Stimulated activated CD8-positive, alpha-beta memory T cell treated with anti-CD3 and anti-CD28 coated beads, Interleukin-15, amount 100 ng/mL, for 24 hours (primary cell): Measurements from ENCODE around the gene S100A7A.
"Not testable (repeated sequence)": the region's sequence is repeated elsewhere in the genome, so short reads cannot be mapped to it uniquely, and the experiment has no call there.

Source experiments
- DNase-seq: peaks from one replicate; pipeline ENCODE4 v3.0.0-alpha.2; 2020; ENCODE audit warnings: low read depth

The S100A7A gene

DNA sequence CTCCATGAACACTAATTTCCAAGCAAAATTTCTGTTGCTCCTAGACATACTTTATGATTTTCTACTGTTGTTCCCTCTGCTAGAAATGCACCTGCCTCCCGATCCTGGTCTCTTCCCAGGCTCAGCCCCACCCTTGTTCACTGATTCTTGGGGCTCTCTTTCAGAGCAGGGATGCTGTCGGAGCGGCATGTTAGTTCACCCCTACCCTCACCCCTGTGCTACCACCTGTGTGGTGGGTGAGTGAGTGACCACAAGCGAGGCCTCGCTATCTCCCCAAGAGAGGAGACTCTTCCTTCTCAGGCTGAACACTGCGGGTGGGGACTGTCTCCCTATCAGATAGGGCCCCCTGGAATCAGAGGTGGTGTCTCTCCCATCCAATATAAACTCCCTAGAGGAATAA lies 20.5 kb upstream of the S100A7A start:
- DNase-seq, result no peak

GRCh38 chr1:153396461-153396860 lies 19.9 kb upstream of the S100A7A start:
- no peak for DNase-seq

DNA sequence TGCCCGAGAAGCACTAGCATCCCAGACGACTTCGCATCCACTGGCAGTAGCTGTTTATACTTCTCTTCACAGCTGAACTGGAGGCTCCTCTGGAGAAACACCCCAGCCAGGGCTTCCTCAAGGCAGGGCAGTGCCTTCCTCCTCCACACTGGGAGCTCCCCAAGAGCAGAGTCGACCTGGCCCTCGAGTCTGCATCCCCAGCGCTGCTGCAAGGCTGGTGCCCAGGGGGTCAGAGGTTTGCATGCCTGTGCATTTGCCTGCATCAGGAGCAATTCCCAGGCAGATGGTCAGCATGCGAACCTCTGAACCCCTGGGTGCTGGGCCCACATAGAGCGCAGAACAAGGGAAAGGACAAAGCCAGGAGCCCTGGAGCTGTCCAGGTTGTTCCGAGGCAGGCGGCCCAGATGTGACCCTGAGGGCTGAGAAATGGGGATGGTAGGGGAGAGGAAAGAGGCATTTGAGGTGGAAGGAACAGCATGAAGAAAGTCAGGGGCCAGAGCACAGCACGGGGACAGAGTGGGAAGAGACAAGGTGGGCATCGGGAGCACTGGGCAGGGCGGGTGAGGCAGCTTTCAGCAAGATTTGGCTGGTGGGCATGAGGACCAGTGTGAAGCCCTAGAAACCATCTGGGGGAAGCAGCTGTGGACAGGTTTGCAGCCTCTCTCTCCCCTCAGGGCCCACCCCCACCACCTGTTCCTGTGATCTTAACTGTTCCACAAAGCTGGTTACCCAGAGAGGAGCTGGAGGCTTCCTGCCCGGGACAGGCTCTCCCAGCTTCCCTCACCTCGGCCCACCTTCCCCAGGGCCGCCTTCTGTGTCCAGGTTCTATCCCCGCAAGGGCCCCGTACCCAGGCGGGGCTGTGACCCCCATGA lies 19.0 kb upstream of the S100A7A start:
- no peak for DNase-seq

- DNase-seq, result no peak
Observed at GRCh38 chr1:153397924-153398651, 18.2 kb upstream of the S100A7A start.

DNA sequence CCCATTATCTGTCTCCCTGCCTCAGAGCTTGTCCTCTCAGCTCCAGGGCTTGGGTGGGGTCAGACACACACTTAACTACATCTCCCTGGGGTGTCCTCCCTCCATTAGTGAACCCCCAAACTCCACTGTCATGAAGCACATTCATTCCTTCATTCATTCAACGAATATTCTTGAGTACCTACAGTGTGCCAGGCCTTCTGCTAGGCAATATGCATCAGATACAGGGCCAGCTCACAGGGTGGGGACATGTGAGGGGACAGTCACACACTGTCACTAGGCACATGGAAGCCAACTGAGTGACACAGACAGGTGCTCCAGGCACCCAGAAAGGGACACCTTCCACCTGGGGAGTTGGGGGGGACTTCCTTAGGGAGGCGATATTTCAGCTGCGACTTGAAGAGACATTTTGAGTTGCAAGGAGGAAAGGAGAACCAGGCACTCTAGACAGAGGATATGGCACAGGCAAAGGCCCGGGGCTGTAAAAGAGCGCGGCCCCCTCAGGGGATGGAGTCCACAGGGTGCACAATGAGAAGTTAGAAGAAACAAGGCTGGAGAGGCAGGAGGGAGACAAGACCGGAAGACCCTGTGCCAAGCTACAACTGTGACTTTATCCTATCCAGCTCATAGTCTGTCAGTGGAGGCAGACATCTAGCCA lies 16.8 kb upstream of the S100A7A start:
- DNase-seq, result no peak

GRCh38 chr1:153400244-153400643 lies 16.1 kb upstream of the S100A7A start:
- DNase-seq, result no peak

DNA sequence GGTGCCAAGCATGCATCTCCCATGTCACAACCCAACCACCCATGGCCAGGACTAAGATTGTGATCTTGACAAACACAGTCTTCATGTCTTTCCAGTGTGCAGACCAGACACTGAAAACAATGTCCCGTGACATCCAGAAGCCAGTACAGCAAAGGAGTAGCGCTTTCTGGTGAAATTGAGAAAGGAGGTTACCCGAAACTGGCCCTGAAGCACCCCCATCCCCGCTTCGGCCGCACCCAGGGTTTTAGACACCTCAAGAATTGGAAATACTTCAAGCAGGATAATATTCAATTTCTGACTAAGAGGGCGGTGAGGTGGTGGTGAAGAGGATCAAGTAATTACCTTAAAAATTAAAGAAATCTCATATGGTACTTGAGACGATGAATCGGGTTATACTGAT lies 14.9 kb upstream of the S100A7A start:
- no peak for DNase-seq

- no peak for DNase-seq
Observed at GRCh38 chr1:153402226-153402625, 14.1 kb upstream of the S100A7A start.

- no peak for DNase-seq
Observed at GRCh38 chr1:153403421-153404085, 12.8 kb upstream of the S100A7A start.

DNA sequence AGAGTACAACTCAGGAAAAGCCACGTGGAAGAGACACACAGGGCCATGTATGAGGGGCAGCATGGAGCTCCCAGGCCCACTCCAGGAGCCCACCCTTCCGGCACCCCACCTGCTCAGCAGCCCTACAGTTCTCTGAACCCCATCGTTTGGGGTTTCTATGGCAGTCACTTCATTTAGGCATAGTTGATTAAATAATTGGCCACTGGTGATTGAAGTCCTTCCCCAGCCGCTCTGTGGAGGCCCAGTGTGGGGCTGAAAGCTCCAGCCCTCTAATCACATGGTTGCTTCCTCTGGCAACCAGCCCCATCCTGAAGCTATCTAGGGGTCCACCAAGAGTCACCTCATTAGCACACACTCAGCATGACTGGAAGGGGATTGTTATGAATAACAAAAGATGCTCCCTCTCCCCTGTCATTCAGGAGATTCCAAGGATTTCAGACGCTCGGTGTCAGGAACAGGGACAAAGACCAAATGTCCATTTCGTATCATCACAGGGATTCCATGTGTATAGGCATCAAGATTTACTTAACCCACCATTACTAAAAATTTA lies 12.2 kb upstream of the S100A7A start:
- DNase-seq, result no peak

- peak; percentile 30 for DNase-seq
Observed at GRCh38 chr1:153404768-153405167, 11.6 kb upstream of the S100A7A start.

DNA sequence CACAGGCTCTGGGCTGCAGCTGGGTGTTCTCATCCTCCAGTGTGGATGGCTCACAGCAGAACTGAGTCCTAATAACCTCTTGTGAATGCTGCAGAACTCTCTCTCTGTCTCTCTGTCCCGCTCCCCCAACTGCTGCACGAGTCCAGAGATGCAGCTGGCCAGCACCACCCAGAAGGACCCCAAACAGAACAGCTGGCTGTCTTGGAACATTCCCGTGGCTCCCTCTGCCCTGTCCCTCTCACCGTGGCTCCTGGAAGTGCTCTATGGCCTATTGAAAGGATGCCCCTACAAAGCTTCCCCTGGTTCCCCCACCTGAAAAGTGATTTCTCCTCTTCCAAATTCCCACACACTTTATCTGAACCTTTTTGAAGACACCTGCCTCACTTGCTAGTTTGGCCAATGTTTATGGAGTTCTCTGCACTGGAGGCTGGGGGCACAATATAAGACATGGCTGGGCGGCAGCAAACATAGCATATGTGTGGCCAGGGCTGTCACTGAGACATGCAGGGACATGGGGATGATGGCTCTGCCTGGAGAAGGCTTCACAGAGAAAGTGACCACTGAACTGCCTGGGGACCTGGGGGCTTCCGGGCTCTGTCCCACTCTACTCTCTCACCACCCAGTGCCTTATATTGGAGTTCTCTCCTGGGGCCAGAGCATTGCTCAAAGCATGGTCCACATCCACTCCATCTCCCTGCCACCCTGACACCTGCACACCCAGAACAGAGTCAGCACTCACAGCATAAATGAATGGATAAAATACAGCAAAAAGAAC lies 10.3 kb upstream of the S100A7A start:
- not testable (repeated sequence) for DNase-seq

- DNase-seq, result not testable (repeated sequence)
Observed at GRCh38 chr1:153407274-153407673, 9.0 kb upstream of the S100A7A start.

- not testable (repeated sequence) for DNase-seq
Observed at GRCh38 chr1:153413961-153414360, 2.4 kb upstream of the S100A7A start.

GRCh38 chr1:153417136-153417888 lies 992 bp downstream of the S100A7A start:
- no peak for DNase-seq

- not testable (repeated sequence) for DNase-seq
Observed at GRCh38 chr1:153418758-153419435, 2.6 kb downstream of the S100A7A start.

DNA sequence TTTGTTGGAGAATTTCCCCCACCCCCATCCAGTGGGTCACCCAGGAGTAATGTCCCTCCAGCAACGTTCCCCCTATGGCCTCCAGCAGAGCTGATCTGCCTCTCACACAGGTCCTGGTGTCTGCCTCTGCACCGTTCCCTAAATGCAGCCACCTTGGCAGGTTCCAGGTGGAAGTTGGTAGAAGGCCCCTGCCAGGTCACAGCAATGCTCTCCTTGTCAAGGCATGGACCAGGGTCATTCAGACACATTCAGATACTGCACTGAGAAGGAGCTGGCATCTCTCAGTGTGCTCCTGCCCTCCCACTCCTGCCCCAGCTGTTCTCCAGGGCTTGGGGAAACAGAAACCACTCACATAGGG lies 3.1 kb downstream of the S100A7A start:
- DNase-seq, result not testable (repeated sequence)

GRCh38 chr1:153420306-153420705 lies 4.0 kb downstream of the S100A7A start:
- no peak for DNase-seq

DNA sequence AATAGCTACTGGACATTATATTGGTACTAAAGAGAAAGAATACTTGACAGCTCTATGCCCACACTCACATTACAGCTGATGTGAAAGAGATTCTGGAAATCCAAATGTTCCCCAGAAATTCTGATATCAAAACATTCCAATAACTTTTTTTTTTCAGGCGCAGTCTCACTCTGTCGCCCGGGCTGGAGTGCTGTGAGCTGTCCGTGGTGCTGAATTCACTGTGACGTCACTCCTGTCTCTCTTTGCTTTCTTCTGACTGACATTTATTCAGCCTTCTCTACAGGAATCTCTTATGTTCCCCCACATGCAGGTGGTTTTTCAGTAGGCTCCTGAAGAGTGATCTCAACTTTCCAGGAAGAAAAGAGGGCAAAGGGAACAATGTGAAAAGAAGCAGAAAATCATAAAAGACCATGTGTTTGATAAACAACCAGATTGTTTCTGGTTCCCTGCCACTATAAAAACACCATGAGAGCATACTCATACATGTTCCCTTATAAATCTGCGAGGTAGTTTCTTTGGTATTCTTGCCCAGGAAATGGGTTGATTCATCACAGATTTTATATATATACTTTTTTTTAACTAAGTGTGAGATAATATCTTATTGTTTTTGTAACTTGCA lies 6.2 kb downstream of the S100A7A start:
- peak; percentile 40 for DNase-seq
